ENCODE measurements around the gene HNRNPUL2.

- TF ChIP-seq CTCF (IDR thresholded peaks at IDR 0.05; ENCODE audit: poor library complexity, severe bottlenecking) (no peak), SMC3 (conservative IDR thresholded peaks at IDR 0.05; ENCODE audit: poor library complexity) (no peak), EZH2 (IDR thresholded peaks at IDR 0.05; ENCODE audit: borderline replicate concordance, insufficient read depth, low read length, poor library complexity, severe bottlenecking) (no peak), EP300 (conservative IDR thresholded peaks at IDR 0.05; ENCODE audit: poor library complexity, severe bottlenecking) (peak; percentile 18)
Observed at GRCh38 chr11:62665075-62665598, 62.1 kb downstream of the HNRNPUL2 start, which contains the start of the genes C11orf98 and CSKMT.

Data from neural cell (in vitro differentiated cells).